HL-60 (cell line): ENCODE measurements around the gene BCL10.
A peak's percentile ranks its signal among the peaks of the same experiment; 100 is the strongest.

Experiments
- DNase-seq, 2 experiments: peaks; one replicate each; pipeline ENCODE4 v3.0.0-alpha.2; 2010 to 2020; ENCODE audit warnings: low read depth in 1 of 2, low spot score in 1 of 2
- H3K27ac ChIP-seq: fragments of 250-450 bp; sonication (Bioruptor Pico); replicated peaks from 2 replicates; pipeline ENCODE4 v1.5.1; 2020; ENCODE audit warnings: mild to moderate bottlenecking, moderate library complexity
- H3K27me3 ChIP-seq: fragments of 250-450 bp; sonication (Bioruptor Pico); 2 replicates; pipeline ENCODE4 v1.5.1; 2021; ENCODE audit warnings: mild to moderate bottlenecking, moderate library complexity; ENCODE audit not compliant: insufficient read depth, poor library complexity, severe bottlenecking
- H3K4me3 ChIP-seq: replicated peaks from 2 replicates; pipeline ENCODE4 v1.5.1; 2011; ENCODE audit warnings: mild to moderate bottlenecking, control low read depth, low read length; ENCODE audit not compliant: insufficient read depth
- GABPA ChIP-seq: IDR thresholded peaks from 2 replicates; pipeline ENCODE4 v1.6.1; 2012; ENCODE audit warnings: low read depth
- POLR2AphosphoS5 ChIP-seq: IDR thresholded peaks from 2 replicates; pipeline ENCODE4 v1.6.1; 2012; ENCODE audit warnings: low read depth
- SPI1 ChIP-seq: IDR thresholded peaks from 2 replicates; pipeline ENCODE4 v1.6.1; 2012; ENCODE audit warnings: low read depth, mild to moderate bottlenecking, borderline replicate concordance
- TF ChIP-seq, protein P1 (sequence below): IDR thresholded peaks from one replicate; pipeline ENCODE4 v1.5.1; 2011; ENCODE audit warnings: low read length, control low read depth, inconsistent platforms; ENCODE audit not compliant: insufficient read depth
- TF ChIP-seq, protein P2 (sequence below): IDR thresholded peaks from 2 replicates; pipeline ENCODE4 v1.6.1; 2012; ENCODE audit warnings: low read depth; ENCODE audit not compliant: insufficient replicate concordance

BCL10 gene

DNA sequence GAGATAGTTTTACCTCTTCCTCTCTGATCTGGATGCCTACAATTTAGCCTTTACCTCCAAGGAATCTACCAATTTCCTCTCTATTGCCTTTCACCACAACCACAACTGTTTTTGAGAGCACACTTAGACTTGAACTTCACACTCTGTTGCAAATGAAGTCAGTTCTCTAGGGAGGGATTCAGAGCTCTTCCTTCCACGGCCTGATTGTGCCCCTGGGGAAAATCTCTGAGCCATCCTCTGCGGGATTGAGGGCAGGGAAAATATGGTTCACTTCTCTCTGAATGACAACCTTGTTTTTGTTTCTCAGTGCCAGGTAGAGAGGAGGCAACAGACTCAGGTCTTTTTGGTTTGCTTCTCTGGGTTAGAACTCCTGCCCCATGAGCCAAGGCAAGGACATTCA, 35.4 kb upstream of the BCL10 start:
- no peak for DNase-seq
- no peak overlapping the region for H3K27ac ChIP-seq
- H3K27me3 ChIP-seq, result peaks cover 11% of the 10 kb centered on the region
- TF ChIP-seq, protein P1, sequence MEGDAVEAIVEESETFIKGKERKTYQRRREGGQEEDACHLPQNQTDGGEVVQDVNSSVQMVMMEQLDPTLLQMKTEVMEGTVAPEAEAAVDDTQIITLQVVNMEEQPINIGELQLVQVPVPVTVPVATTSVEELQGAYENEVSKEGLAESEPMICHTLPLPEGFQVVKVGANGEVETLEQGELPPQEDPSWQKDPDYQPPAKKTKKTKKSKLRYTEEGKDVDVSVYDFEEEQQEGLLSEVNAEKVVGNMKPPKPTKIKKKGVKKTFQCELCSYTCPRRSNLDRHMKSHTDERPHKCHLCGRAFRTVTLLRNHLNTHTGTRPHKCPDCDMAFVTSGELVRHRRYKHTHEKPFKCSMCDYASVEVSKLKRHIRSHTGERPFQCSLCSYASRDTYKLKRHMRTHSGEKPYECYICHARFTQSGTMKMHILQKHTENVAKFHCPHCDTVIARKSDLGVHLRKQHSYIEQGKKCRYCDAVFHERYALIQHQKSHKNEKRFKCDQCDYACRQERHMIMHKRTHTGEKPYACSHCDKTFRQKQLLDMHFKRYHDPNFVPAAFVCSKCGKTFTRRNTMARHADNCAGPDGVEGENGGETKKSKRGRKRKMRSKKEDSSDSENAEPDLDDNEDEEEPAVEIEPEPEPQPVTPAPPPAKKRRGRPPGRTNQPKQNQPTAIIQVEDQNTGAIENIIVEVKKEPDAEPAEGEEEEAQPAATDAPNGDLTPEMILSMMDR, result no peak
- TF ChIP-seq, protein P2, sequence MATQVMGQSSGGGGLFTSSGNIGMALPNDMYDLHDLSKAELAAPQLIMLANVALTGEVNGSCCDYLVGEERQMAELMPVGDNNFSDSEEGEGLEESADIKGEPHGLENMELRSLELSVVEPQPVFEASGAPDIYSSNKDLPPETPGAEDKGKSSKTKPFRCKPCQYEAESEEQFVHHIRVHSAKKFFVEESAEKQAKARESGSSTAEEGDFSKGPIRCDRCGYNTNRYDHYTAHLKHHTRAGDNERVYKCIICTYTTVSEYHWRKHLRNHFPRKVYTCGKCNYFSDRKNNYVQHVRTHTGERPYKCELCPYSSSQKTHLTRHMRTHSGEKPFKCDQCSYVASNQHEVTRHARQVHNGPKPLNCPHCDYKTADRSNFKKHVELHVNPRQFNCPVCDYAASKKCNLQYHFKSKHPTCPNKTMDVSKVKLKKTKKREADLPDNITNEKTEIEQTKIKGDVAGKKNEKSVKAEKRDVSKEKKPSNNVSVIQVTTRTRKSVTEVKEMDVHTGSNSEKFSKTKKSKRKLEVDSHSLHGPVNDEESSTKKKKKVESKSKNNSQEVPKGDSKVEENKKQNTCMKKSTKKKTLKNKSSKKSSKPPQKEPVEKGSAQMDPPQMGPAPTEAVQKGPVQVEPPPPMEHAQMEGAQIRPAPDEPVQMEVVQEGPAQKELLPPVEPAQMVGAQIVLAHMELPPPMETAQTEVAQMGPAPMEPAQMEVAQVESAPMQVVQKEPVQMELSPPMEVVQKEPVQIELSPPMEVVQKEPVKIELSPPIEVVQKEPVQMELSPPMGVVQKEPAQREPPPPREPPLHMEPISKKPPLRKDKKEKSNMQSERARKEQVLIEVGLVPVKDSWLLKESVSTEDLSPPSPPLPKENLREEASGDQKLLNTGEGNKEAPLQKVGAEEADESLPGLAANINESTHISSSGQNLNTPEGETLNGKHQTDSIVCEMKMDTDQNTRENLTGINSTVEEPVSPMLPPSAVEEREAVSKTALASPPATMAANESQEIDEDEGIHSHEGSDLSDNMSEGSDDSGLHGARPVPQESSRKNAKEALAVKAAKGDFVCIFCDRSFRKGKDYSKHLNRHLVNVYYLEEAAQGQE, result no peak
- TF ChIP-seq POLR2AphosphoS5, result no peak
- no peak for TF ChIP-seq GABPA
- no peak for TF ChIP-seq SPI1
- no peak overlapping the region for H3K4me3 ChIP-seq

DNA sequence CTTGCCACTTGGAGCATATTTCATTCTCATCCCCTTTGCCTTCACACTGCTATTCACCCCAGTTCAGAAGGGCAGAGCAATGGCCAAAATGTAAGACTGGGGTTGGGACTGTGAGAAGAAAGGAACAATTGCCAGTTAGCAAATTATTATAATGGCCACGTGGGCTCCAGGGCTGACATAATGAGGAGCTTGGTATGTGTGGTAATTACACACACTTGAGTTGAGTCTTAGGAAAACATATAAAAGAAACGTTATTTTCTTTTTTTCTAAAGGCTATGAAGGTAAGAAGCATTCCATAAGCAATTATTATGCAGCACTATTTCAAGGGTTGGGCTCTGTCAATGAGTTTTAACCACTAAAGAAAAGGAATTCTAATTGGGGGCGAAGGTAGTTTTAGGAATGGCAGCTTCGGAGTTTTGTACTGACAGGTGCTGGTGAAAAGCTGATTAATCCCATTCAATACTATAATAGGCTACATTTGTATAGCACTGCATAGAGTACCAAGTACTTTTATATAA, 32.5 kb upstream of the BCL10 start:
- no peak overlapping the region for H3K4me3 ChIP-seq
- TF ChIP-seq SPI1, result no peak
- TF ChIP-seq GABPA, result no peak
- TF ChIP-seq, protein P2, result no peak
- no peak for TF ChIP-seq POLR2AphosphoS5
- TF ChIP-seq, protein P1, result no peak
- H3K27me3 ChIP-seq, result peaks cover 11% of the 10 kb centered on the region
- DNase-seq, result no peak
- no peak overlapping the region for H3K27ac ChIP-seq

DNA sequence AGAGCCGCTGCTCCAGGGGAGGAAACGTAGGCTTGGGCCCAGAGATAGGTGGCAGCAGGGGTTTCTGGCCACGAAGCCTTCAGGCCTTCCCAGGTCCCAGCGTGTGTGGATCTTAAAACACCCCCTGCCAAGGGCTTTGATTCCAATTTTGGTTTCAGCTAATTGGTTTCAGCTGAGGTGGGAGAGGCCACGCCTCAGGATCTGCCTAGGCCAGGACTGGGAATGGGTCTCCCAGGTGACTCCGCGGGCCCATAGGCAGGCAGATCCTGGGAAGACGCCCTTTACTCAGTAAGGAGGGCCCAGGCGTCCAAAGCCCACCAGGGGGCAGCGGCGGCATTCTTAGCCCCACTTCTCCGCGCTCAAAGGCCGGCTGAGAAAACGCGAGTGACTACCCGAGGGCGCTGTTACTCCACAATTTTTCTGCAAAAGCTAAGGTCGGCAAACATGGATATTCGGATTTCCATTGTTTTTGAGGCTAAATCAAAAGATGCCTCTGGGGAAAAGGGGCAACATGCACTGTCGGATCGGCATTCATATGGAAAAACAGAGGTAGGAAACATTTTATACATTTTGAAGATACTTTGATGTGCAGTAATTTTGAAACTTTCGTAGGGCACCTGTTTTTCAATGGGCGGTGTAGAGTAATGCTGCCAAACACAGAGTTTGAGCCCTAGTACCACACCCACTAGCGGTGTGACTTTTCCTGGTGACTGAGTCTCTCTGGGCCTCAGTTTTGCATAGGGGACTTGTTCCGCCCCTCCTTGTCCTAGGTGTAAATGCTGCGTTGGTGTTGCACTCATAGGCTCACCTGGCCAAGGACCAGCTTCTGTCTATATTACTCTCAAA, 31.8 kb upstream of the BCL10 start:
- Histone ChIP-seq H3K27me3 (peaks cover 11% of the 10 kb centered on the region), H3K4me3 (no peak overlapping the region), H3K27ac (no peak overlapping the region)
- TF ChIP-seq, protein P1, result peak; percentile 70
- TF ChIP-seq, protein P2, result no peak
- DNase-seq, result peak; percentile 3 to 71
